Adrenal gland (tissue), 5 donors: ENCODE results near the gene DNAAF3.

ENCODE experiments used
- POLR2A ChIP-seq, 2 donors: fragments of 450-650 bp; IDR thresholded peaks; one replicate each; pipeline ENCODE4 v1.6.1; 2017; ENCODE audit warnings: antibody characterized with exemption in 2 of 2, mild to moderate bottlenecking in 2 of 2, moderate library complexity in 1 of 2
- TF ChIP-seq, protein P1 (sequence below), 6 experiments: fragments of 450-650 bp in 4 of 6; fragments of 200-600 bp in 2 of 6; sonication (generic) in 1 of 6; IDR thresholded peaks; 1 replicate in 5 of 6; 2 replicates in 1 of 6; pipeline versions ENCODE4 v1.5.1 to v1.8.0; 2016 to 2021; ENCODE audit warnings: antibody characterized with exemption in 6 of 6, mild to moderate bottlenecking in 2 of 6, moderate library complexity in 1 of 6
- donor health status: DM: no; HTN: no; CAD: no.

DNA sequence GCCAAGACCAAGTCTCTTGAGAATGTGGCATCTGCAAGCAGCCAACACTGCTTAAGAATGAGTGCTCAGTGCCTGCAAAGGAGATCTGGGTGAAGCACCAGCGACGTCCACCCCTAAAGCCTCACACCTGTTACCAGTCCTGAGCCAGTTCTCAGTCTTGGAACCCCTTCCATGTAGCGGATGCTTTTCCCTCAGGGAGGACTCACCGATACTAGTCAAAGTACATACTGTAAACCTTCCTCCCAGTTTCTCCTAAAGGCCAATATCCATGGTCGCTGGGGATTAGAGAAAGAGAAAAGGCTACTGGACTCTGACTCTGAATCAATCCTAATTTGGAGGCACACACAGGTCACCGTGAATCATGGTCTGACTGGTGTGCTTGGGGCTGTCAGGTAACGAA is 47.1 kb upstream of the DNAAF3 start:
- TF ChIP-seq, protein P1, sequence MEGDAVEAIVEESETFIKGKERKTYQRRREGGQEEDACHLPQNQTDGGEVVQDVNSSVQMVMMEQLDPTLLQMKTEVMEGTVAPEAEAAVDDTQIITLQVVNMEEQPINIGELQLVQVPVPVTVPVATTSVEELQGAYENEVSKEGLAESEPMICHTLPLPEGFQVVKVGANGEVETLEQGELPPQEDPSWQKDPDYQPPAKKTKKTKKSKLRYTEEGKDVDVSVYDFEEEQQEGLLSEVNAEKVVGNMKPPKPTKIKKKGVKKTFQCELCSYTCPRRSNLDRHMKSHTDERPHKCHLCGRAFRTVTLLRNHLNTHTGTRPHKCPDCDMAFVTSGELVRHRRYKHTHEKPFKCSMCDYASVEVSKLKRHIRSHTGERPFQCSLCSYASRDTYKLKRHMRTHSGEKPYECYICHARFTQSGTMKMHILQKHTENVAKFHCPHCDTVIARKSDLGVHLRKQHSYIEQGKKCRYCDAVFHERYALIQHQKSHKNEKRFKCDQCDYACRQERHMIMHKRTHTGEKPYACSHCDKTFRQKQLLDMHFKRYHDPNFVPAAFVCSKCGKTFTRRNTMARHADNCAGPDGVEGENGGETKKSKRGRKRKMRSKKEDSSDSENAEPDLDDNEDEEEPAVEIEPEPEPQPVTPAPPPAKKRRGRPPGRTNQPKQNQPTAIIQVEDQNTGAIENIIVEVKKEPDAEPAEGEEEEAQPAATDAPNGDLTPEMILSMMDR (IDR thresholded peaks at IDR 0.05), result no peak
- TF ChIP-seq POLR2A (IDR thresholded peaks at IDR 0.05), result no peak
